ENCODE results near the gene DCLRE1C.

Gene DCLRE1C

DNA sequence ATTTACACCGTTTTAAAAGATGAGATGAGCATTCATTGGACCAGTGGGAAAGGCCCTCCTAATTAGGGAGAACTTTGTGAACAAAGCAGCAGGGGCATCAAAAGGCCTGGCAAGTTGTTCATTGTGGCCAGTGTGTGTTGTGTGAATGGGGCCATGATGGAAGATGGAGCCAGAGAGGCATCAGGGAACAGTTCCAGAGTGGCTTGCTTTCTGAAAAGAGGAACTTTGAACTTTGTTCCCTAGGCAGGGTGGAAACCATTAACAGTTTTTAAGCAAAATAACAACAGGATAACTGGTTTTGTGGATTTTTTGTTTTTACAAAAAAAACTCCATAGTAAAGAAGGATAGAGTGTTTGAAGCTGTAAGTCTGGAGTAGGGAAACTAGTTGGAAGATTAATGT lies 62.7 kb downstream of the DCLRE1C start:
- no peak for DNase-seq (ENCODE audit: insufficient read length, low spot score)
- TF ChIP-seq CTCF (IDR thresholded peaks at IDR 0.05; ENCODE audit: insufficient read depth, missing control alignments) = no peak

DNA sequence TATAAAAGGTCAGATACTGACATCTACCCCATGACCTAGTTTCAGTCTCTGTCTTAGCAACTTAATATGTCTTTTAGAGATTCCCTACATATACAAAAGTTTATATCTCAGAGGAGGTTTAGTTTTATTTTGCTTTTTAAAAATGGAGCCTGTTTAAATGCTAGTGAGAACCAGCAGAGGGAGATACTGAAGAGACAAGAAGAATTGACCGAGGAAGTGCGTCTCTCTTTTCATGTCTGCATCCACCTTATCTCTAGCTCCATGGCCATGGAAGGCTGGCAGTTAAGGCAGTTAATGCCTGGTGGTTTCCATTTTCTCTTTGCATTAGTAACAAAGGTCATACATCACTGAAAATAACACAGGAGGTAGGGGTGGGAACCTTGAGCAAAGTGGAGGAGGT lies 64.6 kb downstream of the DCLRE1C start:
- FAIRE-seq (no peak), DNase-seq (ENCODE audit: insufficient read length, low spot score) (no peak)
- TF ChIP-seq CTCF (IDR thresholded peaks at IDR 0.05; ENCODE audit: insufficient read depth, missing control alignments) = no peak

More for the DNA sequence above, 62.7 kb downstream of the DCLRE1C start:
- no peak for FAIRE-seq

DNA sequence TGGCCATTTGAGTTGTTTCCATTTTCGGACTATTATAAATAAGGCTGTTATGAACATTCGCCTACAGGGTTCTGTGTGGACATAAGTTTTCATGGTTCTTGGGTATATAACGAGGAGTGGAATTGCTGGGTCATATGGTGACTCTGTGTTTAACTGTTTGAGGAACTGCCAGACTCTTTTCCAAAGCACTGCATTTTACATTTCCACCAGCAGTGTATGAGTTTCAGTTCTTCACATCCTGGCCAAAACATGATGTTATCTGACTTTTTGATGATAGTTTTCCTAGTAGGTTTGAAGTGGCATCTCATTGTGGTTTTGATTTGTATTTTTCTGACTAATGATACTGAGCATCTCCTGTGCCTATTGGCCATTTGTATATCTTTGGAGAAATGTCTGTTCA lies 69.8 kb downstream of the DCLRE1C start:
- no peak for DNase-seq (ENCODE audit: insufficient read length, low spot score)
- FAIRE-seq = no peak
- TF ChIP-seq CTCF (IDR thresholded peaks at IDR 0.05; ENCODE audit: insufficient read depth, missing control alignments) = no peak

DNA sequence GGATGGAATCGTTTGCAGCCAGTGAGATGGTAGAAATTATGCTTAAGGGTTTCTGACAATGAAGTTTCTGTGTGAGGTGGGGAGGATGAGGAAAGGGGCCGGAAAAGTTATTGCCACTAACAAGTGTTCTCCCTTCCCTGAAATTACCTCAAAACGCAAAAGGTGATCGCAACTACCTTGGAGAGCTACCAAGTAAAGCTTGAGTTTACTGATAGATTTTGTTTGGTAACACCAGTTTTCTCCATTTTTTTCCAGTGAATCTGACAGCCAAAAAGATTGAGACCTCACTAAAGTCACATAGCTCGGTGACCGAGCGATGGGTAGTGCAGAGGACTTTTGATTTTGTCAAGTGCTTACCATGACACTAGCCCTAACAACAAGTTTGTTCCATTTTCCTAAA lies 73.7 kb downstream of the DCLRE1C start:
- no peak for FAIRE-seq
- no peak for DNase-seq (ENCODE audit: insufficient read length, low spot score)
- TF ChIP-seq CTCF (IDR thresholded peaks at IDR 0.05; ENCODE audit: insufficient read depth, missing control alignments) = no peak

GRCh38 chr10:14879928-14880193 lies 74.0 kb downstream of the DCLRE1C start:
- FAIRE-seq (no peak), DNase-seq (ENCODE audit: insufficient read length, low spot score) (no peak)
- no peak for TF ChIP-seq CTCF (IDR thresholded peaks at IDR 0.05; ENCODE audit: insufficient read depth, missing control alignments)

DNA sequence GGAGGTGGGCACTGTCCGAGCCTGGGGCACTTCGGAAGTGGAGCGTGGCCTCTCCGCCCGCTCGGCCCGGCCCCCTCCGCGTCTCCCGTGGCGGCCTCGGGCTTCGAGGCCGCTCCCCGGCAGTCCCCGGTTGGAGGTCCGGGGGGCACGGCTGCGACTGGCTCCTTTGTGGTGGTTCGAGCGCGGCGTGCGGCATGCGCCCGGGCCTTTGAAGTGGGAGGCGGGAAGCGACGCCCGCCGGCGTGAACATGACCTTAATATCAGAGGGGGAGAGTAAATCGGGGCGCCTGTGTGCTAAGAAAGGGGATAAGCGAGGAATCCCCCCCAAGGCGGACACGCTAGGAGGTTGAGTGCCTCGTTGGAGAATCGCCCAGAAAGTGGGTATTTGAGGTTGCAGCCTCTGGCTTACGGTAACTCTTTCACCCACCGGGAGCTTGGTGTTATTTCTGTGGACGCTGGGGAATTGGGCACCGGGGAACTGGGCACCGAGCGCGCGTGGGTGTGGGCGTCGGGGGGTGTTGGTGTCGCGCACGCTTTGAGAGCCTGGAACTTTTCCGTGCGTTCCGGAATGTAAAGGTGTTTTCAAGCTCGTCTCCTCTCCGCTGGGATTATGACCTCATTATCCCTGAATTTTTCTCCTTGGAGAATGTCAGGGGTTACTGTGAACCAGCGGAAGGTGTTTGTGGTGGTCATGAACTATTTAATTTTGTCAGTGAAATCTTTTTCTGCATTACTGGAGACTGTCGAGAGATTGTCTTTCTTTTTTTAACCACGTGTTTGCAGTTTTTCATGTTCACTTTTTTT lies 74.6 kb downstream of the DCLRE1C start:
- TF ChIP-seq CTCF (IDR thresholded peaks at IDR 0.05; ENCODE audit: insufficient read depth, missing control alignments) = no peak
- DNase-seq (ENCODE audit: insufficient read length, low spot score) (no peak), FAIRE-seq (no peak)

DNA sequence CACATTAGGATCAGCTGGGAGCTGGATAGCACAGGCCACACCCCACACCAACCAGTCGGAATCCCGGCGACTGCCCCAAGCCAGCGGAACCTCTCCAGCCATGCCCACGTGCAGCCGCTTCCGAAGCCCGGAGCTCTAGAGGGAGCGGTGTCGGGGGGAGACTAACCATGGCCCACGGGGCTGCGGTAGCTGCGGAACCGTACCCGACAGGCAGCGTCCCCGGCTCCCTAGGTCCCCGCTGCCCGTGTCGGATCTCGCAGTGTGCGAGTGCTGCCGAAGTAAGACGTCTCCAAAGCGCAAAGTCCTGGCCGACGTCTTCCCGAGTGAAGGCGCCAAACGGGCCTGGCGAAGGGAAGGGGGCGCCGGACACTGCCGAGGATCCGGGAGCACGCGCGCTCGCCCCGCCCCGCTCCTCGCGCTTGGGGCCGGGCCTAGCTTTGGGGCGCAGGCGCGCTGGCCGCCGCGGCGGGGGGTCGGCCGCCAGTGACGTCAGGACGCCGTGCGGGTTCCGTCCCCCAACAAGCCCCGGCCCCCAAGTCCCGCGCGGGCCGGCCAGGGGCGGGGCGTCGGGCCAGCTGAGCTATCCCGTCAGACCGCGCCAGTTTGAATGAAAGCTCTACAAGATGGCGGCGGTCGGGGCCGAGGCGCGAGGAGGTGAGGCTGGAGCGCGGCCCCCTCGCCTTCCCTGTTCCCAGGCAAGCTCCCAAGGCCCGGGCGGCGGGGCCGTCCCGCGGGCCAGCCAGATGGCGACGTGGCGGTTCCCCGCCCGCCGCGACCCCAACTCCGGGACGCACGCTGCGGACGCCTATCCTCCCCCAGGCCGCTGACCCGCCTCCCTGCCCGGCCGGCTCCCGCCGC lies 75.4 kb downstream of the DCLRE1C start, which contains the start of gene SUV39H2:
Gene SUV39H2 (plus strand): TSS at position 601 of the 858 bp plus-strand sequence. CDS start 23 bp downstream, at position 624.
- TF ChIP-seq CTCF (IDR thresholded peaks at IDR 0.05; ENCODE audit: insufficient read depth, missing control alignments) = peak; percentile 10
- FAIRE-seq (no peak), DNase-seq (ENCODE audit: insufficient read length, low spot score) (peak; percentile 96)

All from D721Med (cell line).